ENCODE results near the gene CTSL. TPM values are rescaled to one million over a fixed set of nuclear protein-coding genes. Genes with fewer than 3 reads are reported as not detected.

Gene CTSL
- total RNA-seq, 1 experiment from 2014 or later: 63.2 TPM

DNA sequence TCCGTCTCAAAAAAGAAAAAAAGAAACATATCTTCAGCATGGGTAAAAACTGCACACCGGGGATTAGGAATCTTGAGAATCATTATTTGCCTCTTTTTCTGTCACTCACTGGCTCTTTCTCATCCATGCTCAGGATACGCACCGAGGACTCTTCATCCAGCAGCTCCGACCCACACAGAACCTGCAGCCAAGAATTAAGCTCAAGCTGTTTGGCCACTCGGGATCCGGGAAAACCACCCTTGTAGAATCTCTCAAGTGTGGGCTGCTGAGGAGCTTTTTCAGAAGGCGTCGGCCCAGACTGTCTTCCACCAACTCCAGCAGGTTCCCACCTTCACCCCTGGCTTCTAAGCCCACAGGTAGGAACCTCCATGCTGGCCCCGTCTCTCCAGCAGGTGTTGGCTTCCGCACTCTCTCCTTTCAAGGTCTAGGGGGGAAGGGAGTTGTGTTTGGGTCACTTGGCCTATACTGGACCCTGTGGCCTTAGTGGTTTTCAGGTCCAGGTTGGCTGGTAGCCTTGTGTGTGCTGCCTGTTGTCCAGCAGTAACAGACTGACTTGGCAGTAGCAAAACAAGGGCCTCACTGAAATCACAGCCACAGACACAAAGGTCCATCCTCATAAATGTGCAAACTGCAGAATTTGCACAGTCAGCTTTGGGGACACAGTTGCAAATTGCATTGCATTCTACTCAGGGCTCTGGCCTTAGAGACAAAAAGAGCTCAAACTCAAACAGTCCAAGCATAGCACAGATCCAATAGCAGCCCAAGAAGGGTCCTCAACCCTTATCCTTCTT, 44.5 kb upstream of the CTSL start:
- H3K9me3 ChIP-seq (ENCODE audit: low read length): no peaks in the 10 kb centered on the region
- CTCF ChIA-PET: no interaction called here
- ATAC-seq (no peak), DNase-seq (no peak)
- no TSS peak for BruUV-seq (replicated peaks)
- no peak overlapping the region for H3K27ac ChIP-seq (ENCODE audit: low read length)
- H3K9ac ChIP-seq (ENCODE audit: low read length): no peak overlapping the region
- no peaks in the 10 kb centered on the region for H3K79me2 ChIP-seq (ENCODE audit: low read length)
- no peaks in the 10 kb centered on the region for H3K27me3 ChIP-seq (ENCODE audit: low read length)
- no peaks in the 10 kb centered on the region for H4K20me1 ChIP-seq (ENCODE audit: low read length)
- TF ChIP-seq EZH2 (IDR thresholded peaks at IDR 0.05; ENCODE audit: low read length, unreplicated experiment) (no peak), EZH2phosphoT487 (IDR thresholded peaks at IDR 0.05; ENCODE audit: borderline replicate concordance, low read length) (no peak)
- TF ChIP-seq, protein P1, sequence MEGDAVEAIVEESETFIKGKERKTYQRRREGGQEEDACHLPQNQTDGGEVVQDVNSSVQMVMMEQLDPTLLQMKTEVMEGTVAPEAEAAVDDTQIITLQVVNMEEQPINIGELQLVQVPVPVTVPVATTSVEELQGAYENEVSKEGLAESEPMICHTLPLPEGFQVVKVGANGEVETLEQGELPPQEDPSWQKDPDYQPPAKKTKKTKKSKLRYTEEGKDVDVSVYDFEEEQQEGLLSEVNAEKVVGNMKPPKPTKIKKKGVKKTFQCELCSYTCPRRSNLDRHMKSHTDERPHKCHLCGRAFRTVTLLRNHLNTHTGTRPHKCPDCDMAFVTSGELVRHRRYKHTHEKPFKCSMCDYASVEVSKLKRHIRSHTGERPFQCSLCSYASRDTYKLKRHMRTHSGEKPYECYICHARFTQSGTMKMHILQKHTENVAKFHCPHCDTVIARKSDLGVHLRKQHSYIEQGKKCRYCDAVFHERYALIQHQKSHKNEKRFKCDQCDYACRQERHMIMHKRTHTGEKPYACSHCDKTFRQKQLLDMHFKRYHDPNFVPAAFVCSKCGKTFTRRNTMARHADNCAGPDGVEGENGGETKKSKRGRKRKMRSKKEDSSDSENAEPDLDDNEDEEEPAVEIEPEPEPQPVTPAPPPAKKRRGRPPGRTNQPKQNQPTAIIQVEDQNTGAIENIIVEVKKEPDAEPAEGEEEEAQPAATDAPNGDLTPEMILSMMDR (conservative IDR thresholded peaks at IDR 0.05; ENCODE audit: low read depth, low read length): no peak
- H3K4me3 ChIP-seq (ENCODE audit: low read length): no peak overlapping the region
- H3K36me3 ChIP-seq (ENCODE audit: low read depth, low read length): no peaks in the 10 kb centered on the region
- no peak overlapping the region for H2AFZ ChIP-seq (ENCODE audit: low read length)
- POLR2A ChIA-PET (ENCODE audit: unreplicated experiment): no interaction called here
- H3F3A ChIP-seq (ENCODE audit: low read length, unreplicated experiment): no peaks in the 10 kb centered on the region
- H3K4me1 ChIP-seq (ENCODE audit: insufficient read depth, low read length): peaks cover 10% of the 10 kb centered on the region; the same call in 1 of the 2 replicates
- no peaks in the 10 kb centered on the region for H3K9me2 ChIP-seq (replicated peaks; ENCODE audit: low read length)
- H3K4me2 ChIP-seq (ENCODE audit: low read length): no peak overlapping the region
- intact Hi-C loops (cut with micrococcal nuclease): loop anchor here (10.0 kb wide), 1 partner anchor 53 kb away; no protein-coding TSS in a partner anchor

GRCh38 chr9:87682085-87682484, 43.8 kb upstream of the CTSL start:
- TF ChIP-seq EZH2 (IDR thresholded peaks at IDR 0.05; ENCODE audit: low read length, unreplicated experiment) (no peak), EZH2phosphoT487 (IDR thresholded peaks at IDR 0.05; ENCODE audit: borderline replicate concordance, low read length) (no peak)
- TF ChIP-seq, protein P1 (conservative IDR thresholded peaks at IDR 0.05; ENCODE audit: low read depth, low read length): no peak
- H3K79me2 ChIP-seq (ENCODE audit: low read length): no peaks in the 10 kb centered on the region
- ChIA-PET POLR2A (ENCODE audit: unreplicated experiment) (no interaction called here), CTCF (no interaction called here)
- H3K9me2 ChIP-seq (replicated peaks; ENCODE audit: low read length): no peaks in the 10 kb centered on the region
- no peaks in the 10 kb centered on the region for H4K20me1 ChIP-seq (ENCODE audit: low read length)
- intact Hi-C loops (cut with micrococcal nuclease): loop anchor here (10.0 kb wide), 1 partner anchor 53 kb away; no protein-coding TSS in a partner anchor
- DNase-seq: no peak
- no peak overlapping the region for H3K9ac ChIP-seq (ENCODE audit: low read length)
- no TSS peak for BruUV-seq (replicated peaks)
- no peak overlapping the region for H3K27ac ChIP-seq (ENCODE audit: low read length)
- H3K4me3 ChIP-seq (ENCODE audit: low read length): no peak overlapping the region
- H3K4me2 ChIP-seq (ENCODE audit: low read length): no peak overlapping the region
- H3K4me1 ChIP-seq (ENCODE audit: insufficient read depth, low read length): peaks cover 10% of the 10 kb centered on the region; the same call in 1 of the 2 replicates
- H3K27me3 ChIP-seq (ENCODE audit: low read length): no peaks in the 10 kb centered on the region
- H3F3A ChIP-seq (ENCODE audit: low read length, unreplicated experiment): no peaks in the 10 kb centered on the region
- ATAC-seq: no peak
- H2AFZ ChIP-seq (ENCODE audit: low read length): no peak overlapping the region
- no peaks in the 10 kb centered on the region for H3K36me3 ChIP-seq (ENCODE audit: low read depth, low read length)
- H3K9me3 ChIP-seq (ENCODE audit: low read length): no peaks in the 10 kb centered on the region

GRCh38 chr9:87682618-87683017, 43.3 kb upstream of the CTSL start:
- ChIA-PET CTCF (no interaction called here), POLR2A (ENCODE audit: unreplicated experiment) (no interaction called here)
- no peak overlapping the region for H3K9ac ChIP-seq (ENCODE audit: low read length)
- H3K4me3 ChIP-seq (ENCODE audit: low read length): no peak overlapping the region
- TF ChIP-seq, protein P1 (conservative IDR thresholded peaks at IDR 0.05; ENCODE audit: low read depth, low read length): no peak
- TF ChIP-seq EZH2 (IDR thresholded peaks at IDR 0.05; ENCODE audit: low read length, unreplicated experiment) (no peak), EZH2phosphoT487 (IDR thresholded peaks at IDR 0.05; ENCODE audit: borderline replicate concordance, low read length) (no peak)
- DNase-seq (no peak), ATAC-seq (no peak)
- H3F3A ChIP-seq (ENCODE audit: low read length, unreplicated experiment): no peaks in the 10 kb centered on the region
- no TSS peak for BruUV-seq (replicated peaks)
- no peaks in the 10 kb centered on the region for H3K9me3 ChIP-seq (ENCODE audit: low read length)
- peaks cover 10% of the 10 kb centered on the region; the same call in 1 of the 2 replicates for H3K4me1 ChIP-seq (ENCODE audit: insufficient read depth, low read length)
- H3K27me3 ChIP-seq (ENCODE audit: low read length): no peaks in the 10 kb centered on the region
- H4K20me1 ChIP-seq (ENCODE audit: low read length): no peaks in the 10 kb centered on the region
- intact Hi-C loops (cut with micrococcal nuclease): loop anchor here (10.0 kb wide), 1 partner anchor 52 kb away; no protein-coding TSS in a partner anchor
- no peaks in the 10 kb centered on the region for H3K36me3 ChIP-seq (ENCODE audit: low read depth, low read length)
- H3K4me2 ChIP-seq (ENCODE audit: low read length): no peak overlapping the region
- H3K9me2 ChIP-seq (replicated peaks; ENCODE audit: low read length): no peaks in the 10 kb centered on the region
- H3K79me2 ChIP-seq (ENCODE audit: low read length): no peaks in the 10 kb centered on the region
- no peak overlapping the region for H3K27ac ChIP-seq (ENCODE audit: low read length)
- no peak overlapping the region for H2AFZ ChIP-seq (ENCODE audit: low read length)

Measured in PC-3 (cell line).